Activated B cell treated with CpG ODN at 0.5 μM for 24 hours (primary cell): ENCODE measurements around the gene SLC5A3. TPM values are rescaled to one million over a fixed set of nuclear protein-coding genes. Genes with fewer than 3 reads are reported as not detected.

Experiments
- ATAC-seq: fragments of 200-7000 bp; cut with Tn5 transposase; one replicate; pipeline ENCODE4 v1.10.0; 2021; ENCODE audit warnings: low read depth, mild to moderate bottlenecking, moderate library complexity
- CTCF ChIA-PET: fragments of 350-600 bp; sonication (Branson Sonifier 250); formaldehyde crosslinking; loops from one replicate; lab custom pipeline; 2021; ENCODE audit warnings: antibody characterized with exemption; lab: Charles Lee
- POLR2A ChIA-PET: fragments of 350-600 bp; sonication (Branson Sonifier 250); formaldehyde crosslinking; loops from one replicate; lab custom pipeline; 2021; ENCODE audit warnings: antibody characterized with exemption; lab: Charles Lee
- DNase-seq: peaks from one replicate; pipeline ENCODE4 v3.0.0; 2022
- H3K27ac Mint-ChIP-seq: one replicate; pipeline ENCODE4 v1.8.0; 2020; ENCODE audit warnings: mixed read lengths
- H3K27me3 Mint-ChIP-seq: one replicate; pipeline ENCODE4 v1.8.0; 2021; ENCODE audit warnings: mixed read lengths
- H3K36me3 Mint-ChIP-seq: one replicate; pipeline ENCODE4 v1.8.0; 2021; ENCODE audit warnings: low read depth, mixed read lengths
- H3K4me1 Mint-ChIP-seq: one replicate; pipeline ENCODE4 v1.8.0; 2021; ENCODE audit warnings: mixed read lengths
- H3K4me3 Mint-ChIP-seq: one replicate; pipeline ENCODE4 v1.8.0; 2020; ENCODE audit warnings: mild to moderate bottlenecking, mixed read lengths
- H3K9me3 Mint-ChIP-seq: one replicate; pipeline ENCODE4 v1.8.0; 2020; ENCODE audit warnings: mixed read lengths
- CTCF ChIP-seq: fragments of 200-600 bp; IDR thresholded peaks from one replicate; pipeline ENCODE4 v1.8.0; 2022; ENCODE audit warnings: antibody characterized with exemption, mild to moderate bottlenecking
- intact Hi-C: fragments of 100-400 bp; cut with micrococcal nuclease; formaldehyde crosslinking; loops from one replicate; pipeline ENCODE4 v1.15.1; 2024
- total RNA-seq: library from RNA; stranded (reverse); gene quantifications from 2 replicates; pipeline ENCODE4 v1.2.3, GENCODE V29; 2022

SLC5A3 gene
- total RNA-seq, 1 donor from 2014 or later: 9.0 TPM

- Mint-ChIP-seq H3K4me1 (peaks cover 13% of the 10 kb centered on the region), H3K4me3 (no peak overlapping the region)
Measured at GRCh38 chr21:34112316-34113033, 39.1 kb downstream of the SLC5A3 start.

GRCh38 chr21:34113842-34114241 is 40.5 kb downstream of the SLC5A3 start:
- no peak for DNase-seq
- ATAC-seq: no peak
- TF ChIP-seq CTCF: no peak
- no peaks in the 10 kb centered on the region for H3K9me3 Mint-ChIP-seq
- intact Hi-C loops: no loop called here
- H3K36me3 Mint-ChIP-seq: peaks cover 13% of the 10 kb centered on the region
- no peak overlapping the region for H3K4me3 Mint-ChIP-seq
- peaks cover 13% of the 10 kb centered on the region for H3K4me1 Mint-ChIP-seq
- H3K27ac Mint-ChIP-seq: no peak overlapping the region
- ChIA-PET CTCF (no interaction called here), POLR2A (no interaction called here)
- H3K27me3 Mint-ChIP-seq: no peaks in the 10 kb centered on the region

More at GRCh38 chr21:34112316-34113033, 39.1 kb downstream of the SLC5A3 start:
- no peak for ATAC-seq
- no peak for TF ChIP-seq CTCF
- POLR2A ChIA-PET: no interaction called here
- DNase-seq: no peak
- intact Hi-C loops: no loop called here
- Mint-ChIP-seq H3K27ac (no peak overlapping the region), H3K27me3 (no peaks in the 10 kb centered on the region), H3K9me3 (no peaks in the 10 kb centered on the region), H3K36me3 (peaks cover 18% of the 10 kb centered on the region)
- CTCF ChIA-PET: no interaction called here

GRCh38 chr21:34115160-34115559 is 41.8 kb downstream of the SLC5A3 start:
- CTCF ChIA-PET: no interaction called here
- intact Hi-C loops: no loop called here

GRCh38 chr21:34116569-34116968 is 43.2 kb downstream of the SLC5A3 start:
- ChIA-PET POLR2A (no interaction called here), CTCF (no interaction called here)
- Mint-ChIP-seq H3K4me1 (peaks cover 20% of the 10 kb centered on the region), H3K36me3 (peaks cover 15% of the 10 kb centered on the region), H3K27ac (no peak overlapping the region), H3K9me3 (no peaks in the 10 kb centered on the region), H3K4me3 (no peak overlapping the region), H3K27me3 (no peaks in the 10 kb centered on the region)
- ATAC-seq (no peak), DNase-seq (no peak)
- no peak for TF ChIP-seq CTCF
- intact Hi-C loops: no loop called here

More at GRCh38 chr21:34115160-34115559, 41.8 kb downstream of the SLC5A3 start:
- POLR2A ChIA-PET: no interaction called here
- DNase-seq: no peak
- no peak overlapping the region for H3K4me3 Mint-ChIP-seq
- no peaks in the 10 kb centered on the region for H3K9me3 Mint-ChIP-seq
- no peak for ATAC-seq
- no peak overlapping the region for H3K27ac Mint-ChIP-seq
- peaks cover 12% of the 10 kb centered on the region for H3K4me1 Mint-ChIP-seq
- no peaks in the 10 kb centered on the region for H3K27me3 Mint-ChIP-seq
- H3K36me3 Mint-ChIP-seq: peaks cover 13% of the 10 kb centered on the region
- no peak for TF ChIP-seq CTCF

GRCh38 chr21:34120867-34121266 is 47.5 kb downstream of the SLC5A3 start:
- peaks cover 24% of the 10 kb centered on the region for H3K36me3 Mint-ChIP-seq
- ATAC-seq: no peak
- H3K4me3 Mint-ChIP-seq: no peak overlapping the region
- TF ChIP-seq CTCF: no peak
- intact Hi-C loops: no loop called here
- H3K27me3 Mint-ChIP-seq: no peaks in the 10 kb centered on the region
- H3K4me1 Mint-ChIP-seq: peaks cover 18% of the 10 kb centered on the region
- no peak for DNase-seq
- no peak overlapping the region for H3K27ac Mint-ChIP-seq
- ChIA-PET CTCF (interaction anchor here (1.6 kb wide), 1 partner anchor 197 kb away, joined by 5 read pairs; no protein-coding TSS in a partner anchor), POLR2A (no interaction called here)
- no peaks in the 10 kb centered on the region for H3K9me3 Mint-ChIP-seq
